K562 treated with DMSO at 1 percent for 48 hours (cell line): ENCODE data around the gene CCNB2. TPM values are rescaled to one million over a fixed set of nuclear protein-coding genes. Genes with fewer than 3 reads are reported as not detected.

Experiments
- total RNA-seq: library from RNA; unstranded; fragments of 300-600 nt; gene quantifications from 2 replicates; pipeline ENCODE4 v1.2.3, GENCODE V29; 2022; ENCODE audit warnings: low replicate concordance; ENCODE audit errors: extremely low read depth

Gene CCNB2
- not detected in 2 replicates for total RNA-seq

DNA sequence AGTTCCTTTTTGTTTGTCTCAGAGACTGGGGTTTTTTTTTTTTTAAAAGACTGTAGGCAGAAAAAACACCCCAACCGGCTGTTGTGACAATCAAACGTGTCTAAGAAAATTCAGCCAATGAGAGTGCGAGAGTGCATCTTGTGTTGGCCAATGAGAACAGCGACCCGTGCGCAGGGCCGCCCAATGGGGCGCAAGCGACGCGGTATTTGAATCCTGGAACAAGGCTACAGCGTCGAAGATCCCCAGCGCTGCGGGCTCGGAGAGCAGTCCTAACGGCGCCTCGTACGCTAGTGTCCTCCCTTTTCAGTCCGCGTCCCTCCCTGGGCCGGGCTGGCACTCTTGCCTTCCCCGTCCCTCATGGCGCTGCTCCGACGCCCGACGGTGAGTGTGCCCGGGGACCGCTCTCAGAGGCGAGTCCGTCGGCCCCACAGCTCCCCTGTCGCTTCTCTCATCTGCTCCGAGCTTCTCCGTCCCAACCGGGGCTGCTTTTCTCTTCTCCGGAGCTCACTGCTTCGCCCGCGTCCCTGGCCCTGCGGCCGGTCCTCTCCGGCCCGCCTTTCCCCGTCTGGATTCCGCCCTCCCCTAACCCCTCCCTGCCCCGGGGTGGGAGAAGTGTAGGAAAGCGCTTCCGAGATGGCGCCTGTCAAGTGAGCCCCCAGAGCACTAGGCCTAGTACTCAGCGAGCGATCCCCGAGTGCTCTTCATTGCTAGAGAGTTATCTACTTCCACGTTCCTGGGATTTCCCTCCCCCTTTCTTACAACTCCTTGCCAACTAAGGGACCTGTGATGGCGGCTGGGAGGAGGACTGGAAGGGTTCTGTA lies at the start of gene CCNB2:
TSS of gene CCNB2 (plus strand) at position 235 of the 821 bp plus-strand sequence. CDS start at position 358, 123 bp downstream.

Other genes with a start within 250 kb of the CCNB2 start
- not detected in 2 replicates for gene SLTM, start 171.5 kb upstream of the CCNB2 start, total RNA-seq
- gene RNF111, start 117.5 kb upstream of the CCNB2 start, total RNA-seq, result not detected in 2 replicates
- gene LDHAL6B, start 101.7 kb downstream of the CCNB2 start, total RNA-seq, result not detected in 2 replicates